Keratinocyte (primary cell): ENCODE results near the gene ARHGAP8. TPM values are rescaled to one million over a fixed set of nuclear protein-coding genes. Genes with fewer than 3 reads are reported as not detected.

Source experiments
- DNase-seq: peaks from one replicate; pipeline ENCODE4 v3.0.0-alpha.2; 2011; ENCODE audit warnings: low read depth, missing footprints, low spot score
- FAIRE-seq: peaks from 2 replicates; lab custom pipeline; 2011; peaks lifted over from hg19 to GRCh38; lab: Jason Lieb, UNC
- H2AFZ ChIP-seq: 2 replicates; pipeline ENCODE4 v1.6.0; 2012; ENCODE audit warnings: low read length, control low read depth, inconsistent platforms; ENCODE audit not compliant: control insufficient read depth
- H3K27ac ChIP-seq: 2 replicates; pipeline ENCODE4 v1.5.1; 2011; ENCODE audit warnings: low read length; ENCODE audit not compliant: control insufficient read depth, insufficient read depth
- H3K27me3 ChIP-seq: 3 replicates; pipeline ENCODE4 v1.6.0; 2011; ENCODE audit warnings: low read length; ENCODE audit not compliant: control insufficient read depth, insufficient read depth; ENCODE audit errors: extremely low read depth
- H3K36me3 ChIP-seq, 2 experiments: 2 replicates in 1 of 2; 3 replicates in 1 of 2; pipeline ENCODE4 v1.5.1; 2011; ENCODE audit warnings: low read length in 2 of 2, mild to moderate bottlenecking in 1 of 2; ENCODE audit not compliant: control insufficient read depth in 2 of 2, insufficient read depth in 2 of 2; ENCODE audit errors: extremely low read depth in 1 of 2
- H3K4me1 ChIP-seq: 3 replicates; pipeline ENCODE4 v1.5.1; 2011; ENCODE audit warnings: low read length; ENCODE audit not compliant: control insufficient read depth, insufficient read depth; ENCODE audit errors: extremely low read depth
- H3K4me2 ChIP-seq: 3 replicates; pipeline ENCODE4 v1.6.0; 2011; ENCODE audit warnings: low read depth, low read length; ENCODE audit not compliant: control insufficient read depth, insufficient read depth; ENCODE audit errors: extremely low read depth
- H3K4me3 ChIP-seq, 3 experiments: fragments of 200-600 bp in 1 of 3; sonication (generic) in 1 of 3; 2 replicates in 2 of 3; 3 replicates in 1 of 3; pipeline ENCODE4 v1.5.1; 2011 to 2016; ENCODE audit warnings: low read length in 3 of 3, mild to moderate bottlenecking in 3 of 3, control low read depth in 2 of 3, inconsistent platforms in 1 of 3, low read depth in 1 of 3, mixed read lengths in 1 of 3, mixed run types in 1 of 3, moderate library complexity in 1 of 3; ENCODE audit not compliant: control insufficient read depth in 2 of 3, insufficient read depth in 2 of 3; ENCODE audit errors: extremely low read depth in 1 of 3
- H3K79me2 ChIP-seq: 2 replicates; pipeline ENCODE4 v1.6.0; 2012; ENCODE audit warnings: low read length; ENCODE audit not compliant: control insufficient read depth, insufficient read depth
- H3K9ac ChIP-seq: 3 replicates; pipeline ENCODE4 v1.6.0; 2011; ENCODE audit warnings: low read length; ENCODE audit not compliant: control insufficient read depth, insufficient read depth; ENCODE audit errors: extremely low read depth
- H3K9me1 ChIP-seq: 3 replicates; pipeline ENCODE4 v1.6.0; 2011; ENCODE audit warnings: low read length; ENCODE audit not compliant: control insufficient read depth, insufficient read depth; ENCODE audit errors: extremely low read depth
- H3K9me3 ChIP-seq: 2 replicates; pipeline ENCODE4 v1.5.1; 2012; ENCODE audit warnings: low read depth, low read length; ENCODE audit not compliant: control insufficient read depth
- H4K20me1 ChIP-seq: 3 replicates; pipeline ENCODE4 v1.6.0; 2011; ENCODE audit warnings: low read length; ENCODE audit not compliant: control insufficient read depth, insufficient read depth; ENCODE audit errors: extremely low read depth
- EZH2 ChIP-seq: IDR thresholded peaks from one replicate; pipeline ENCODE4 v1.6.1; 2012; ENCODE audit warnings: inconsistent platforms, mild to moderate bottlenecking, low read length, moderate library complexity
- dilution Hi-C: fragments of 300-500 bp; cut with MboI; formaldehyde crosslinking; loops from one replicate; pipeline ENCODE4 v1.7.0; 2020; ENCODE audit warnings: low sequenced_read_pairs; ENCODE audit not compliant: extremely low pct_ligation_motif_present
- polyA plus RNA-seq, 5 experiments: library from polyadenylated mRNA; depleted of rRNA in 3 of 5; stranded (reverse) in 3 of 5; stranded (forward) in 1 of 5; unstranded in 1 of 5; fragments of >200 nt; gene quantifications; 1 replicate in 1 of 5; 2 replicates in 3 of 5; 3 replicates in 1 of 5; pipeline versions ENCODE4 v1.2.1 to v1.2.3, GENCODE V29; 2011 to 2012; ENCODE audit warnings: missing spikeins in 2 of 5, low read depth in 1 of 5, low replicate concordance in 1 of 5
- TF ChIP-seq, protein P1 (sequence below), 3 experiments: IDR thresholded peaks in 1 of 3; conservative IDR thresholded peaks in 1 of 3; optimal IDR thresholded peaks in 1 of 3; 2 replicates in 2 of 3; 3 replicates in 1 of 3; pipeline versions ENCODE3 to v1.5.1; 2011; ENCODE audit warnings: low read length in 3 of 3, mild to moderate bottlenecking in 3 of 3, moderate library complexity in 2 of 3, control low read depth in 1 of 3, inconsistent platforms in 1 of 3; ENCODE audit not compliant: insufficient read depth in 2 of 3; ENCODE audit errors: extremely low read depth in 1 of 3

ARHGAP8 gene
- polyA plus RNA-seq, 1 donor (not counting 4 experiments of a cell fraction or from before 2014, with no cell fraction given), result 21.3 TPM

DNA sequence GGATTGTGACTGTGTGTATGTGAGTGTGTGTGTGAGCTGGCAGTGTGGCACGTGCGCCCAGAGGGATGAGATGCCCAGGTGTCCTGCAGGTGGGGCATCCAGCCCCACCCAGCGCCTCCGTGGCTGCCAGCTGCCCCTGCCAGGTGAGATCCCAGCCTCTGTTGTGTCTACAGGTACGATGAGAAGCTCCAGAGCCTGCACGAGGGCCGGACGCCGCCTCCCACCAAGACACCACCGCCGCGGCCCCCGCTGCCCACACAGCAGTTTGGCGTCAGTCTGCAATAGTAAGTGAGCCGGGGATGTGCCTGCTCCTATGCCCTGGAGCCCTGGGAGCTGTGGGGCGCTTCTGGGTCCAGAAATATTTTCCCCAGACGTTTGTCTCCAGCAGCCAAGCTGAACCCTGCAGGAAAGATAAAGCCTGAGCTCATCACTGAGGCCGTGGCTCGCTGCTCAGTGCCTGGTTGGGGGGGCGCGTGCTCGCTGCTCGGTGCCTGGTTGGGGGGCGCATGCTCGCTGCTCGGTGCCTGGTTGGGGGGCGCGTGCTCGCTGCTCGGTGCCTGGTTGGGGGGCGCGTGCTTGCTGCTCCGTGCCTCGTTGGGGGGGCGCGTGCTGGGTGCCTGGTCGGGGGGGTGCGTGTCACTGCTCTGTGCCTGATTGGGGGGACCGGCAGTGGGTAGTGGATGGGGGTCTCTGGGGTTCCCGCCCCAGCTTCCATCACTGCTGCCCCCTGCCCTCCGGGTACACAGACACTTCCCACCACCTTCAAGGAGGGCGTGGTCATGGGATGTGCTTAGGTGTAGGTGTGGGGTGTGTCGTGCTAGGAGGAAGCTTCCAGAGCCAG, 73.2 kb downstream of the ARHGAP8 start:
- Histone ChIP-seq H2AFZ (no peak overlapping the region), H3K36me3 (peaks cover 6 to 29% of the 10 kb centered on the region in 2 experiments), H3K4me1 (no peaks in the 10 kb centered on the region), H3K4me3 (no peak overlapping the region), H3K27me3 (no peaks in the 10 kb centered on the region), H3K79me2 (no peaks in the 10 kb centered on the region), H4K20me1 (no peaks in the 10 kb centered on the region), H3K9me1 (no peaks in the 10 kb centered on the region), H3K9ac (no peak overlapping the region), H3K27ac (no peak overlapping the region), H3K9me3 (no peaks in the 10 kb centered on the region), H3K4me2 (no peak overlapping the region)
- DNase-seq, result no peak
- TF ChIP-seq EZH2, result no peak
- TF ChIP-seq, protein P1, sequence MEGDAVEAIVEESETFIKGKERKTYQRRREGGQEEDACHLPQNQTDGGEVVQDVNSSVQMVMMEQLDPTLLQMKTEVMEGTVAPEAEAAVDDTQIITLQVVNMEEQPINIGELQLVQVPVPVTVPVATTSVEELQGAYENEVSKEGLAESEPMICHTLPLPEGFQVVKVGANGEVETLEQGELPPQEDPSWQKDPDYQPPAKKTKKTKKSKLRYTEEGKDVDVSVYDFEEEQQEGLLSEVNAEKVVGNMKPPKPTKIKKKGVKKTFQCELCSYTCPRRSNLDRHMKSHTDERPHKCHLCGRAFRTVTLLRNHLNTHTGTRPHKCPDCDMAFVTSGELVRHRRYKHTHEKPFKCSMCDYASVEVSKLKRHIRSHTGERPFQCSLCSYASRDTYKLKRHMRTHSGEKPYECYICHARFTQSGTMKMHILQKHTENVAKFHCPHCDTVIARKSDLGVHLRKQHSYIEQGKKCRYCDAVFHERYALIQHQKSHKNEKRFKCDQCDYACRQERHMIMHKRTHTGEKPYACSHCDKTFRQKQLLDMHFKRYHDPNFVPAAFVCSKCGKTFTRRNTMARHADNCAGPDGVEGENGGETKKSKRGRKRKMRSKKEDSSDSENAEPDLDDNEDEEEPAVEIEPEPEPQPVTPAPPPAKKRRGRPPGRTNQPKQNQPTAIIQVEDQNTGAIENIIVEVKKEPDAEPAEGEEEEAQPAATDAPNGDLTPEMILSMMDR (optimal IDR thresholded peaks at IDR 0.05 in 1 of 3, IDR thresholded peaks at IDR 0.05 in 1 of 3, conservative IDR thresholded peaks at IDR 0.05 in 1 of 3; ENCODE audit: extremely low read depth in 1 of 3, insufficient read depth in 2 of 3, low read length in 3 of 3), result no peak
- no peak for FAIRE-seq
- dilution Hi-C loops, result no loop called here

DNA sequence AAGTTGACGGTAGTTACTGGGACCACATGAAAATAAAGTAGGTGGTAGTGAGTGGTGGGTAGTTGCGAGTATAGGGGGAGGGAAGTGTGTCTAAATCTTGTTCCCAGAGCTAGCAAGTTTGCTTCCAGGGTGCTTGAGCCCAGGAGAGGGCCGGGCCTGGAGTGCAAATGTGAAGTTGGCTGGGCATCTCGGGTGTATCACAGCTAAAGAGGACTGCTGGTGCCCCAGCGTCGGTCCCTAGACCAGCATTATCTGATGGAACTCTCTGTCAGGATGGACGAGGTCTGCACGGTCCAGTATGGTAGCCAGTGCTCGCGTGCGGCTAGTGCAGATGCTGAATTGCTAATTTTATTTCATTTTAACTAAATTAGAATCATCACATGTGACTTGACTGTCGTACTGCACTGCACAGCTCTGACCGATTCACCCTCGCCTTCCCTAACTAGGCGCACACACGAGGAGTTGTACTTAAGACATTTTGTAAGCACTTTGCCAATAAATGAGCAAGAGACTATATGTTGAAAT, 75.4 kb downstream of the ARHGAP8 start:
- no peak for TF ChIP-seq EZH2
- TF ChIP-seq, protein P1 (optimal IDR thresholded peaks at IDR 0.05 in 1 of 3, IDR thresholded peaks at IDR 0.05 in 1 of 3, conservative IDR thresholded peaks at IDR 0.05 in 1 of 3; ENCODE audit: extremely low read depth in 1 of 3, insufficient read depth in 2 of 3, low read length in 3 of 3), result no peak
- Histone ChIP-seq H3K36me3 (peaks cover 6 to 21% of the 10 kb centered on the region in 2 experiments), H3K4me3 (no peak overlapping the region), H3K9ac (no peak overlapping the region), H4K20me1 (no peaks in the 10 kb centered on the region), H3K79me2 (no peaks in the 10 kb centered on the region), H3K27me3 (no peaks in the 10 kb centered on the region), H3K4me2 (no peak overlapping the region), H2AFZ (no peak overlapping the region), H3K4me1 (no peaks in the 10 kb centered on the region), H3K27ac (no peak overlapping the region), H3K9me3 (no peaks in the 10 kb centered on the region), H3K9me1 (no peaks in the 10 kb centered on the region)
- DNase-seq (no peak), FAIRE-seq (no peak)
- dilution Hi-C loops, result no loop called here
